ENCODE data around the gene ACTR1A.
"Not testable (repeated sequence)": the region's sequence is repeated elsewhere in the genome, so short reads cannot be mapped to it uniquely, and the experiment has no call there.

The ACTR1A gene

DNA sequence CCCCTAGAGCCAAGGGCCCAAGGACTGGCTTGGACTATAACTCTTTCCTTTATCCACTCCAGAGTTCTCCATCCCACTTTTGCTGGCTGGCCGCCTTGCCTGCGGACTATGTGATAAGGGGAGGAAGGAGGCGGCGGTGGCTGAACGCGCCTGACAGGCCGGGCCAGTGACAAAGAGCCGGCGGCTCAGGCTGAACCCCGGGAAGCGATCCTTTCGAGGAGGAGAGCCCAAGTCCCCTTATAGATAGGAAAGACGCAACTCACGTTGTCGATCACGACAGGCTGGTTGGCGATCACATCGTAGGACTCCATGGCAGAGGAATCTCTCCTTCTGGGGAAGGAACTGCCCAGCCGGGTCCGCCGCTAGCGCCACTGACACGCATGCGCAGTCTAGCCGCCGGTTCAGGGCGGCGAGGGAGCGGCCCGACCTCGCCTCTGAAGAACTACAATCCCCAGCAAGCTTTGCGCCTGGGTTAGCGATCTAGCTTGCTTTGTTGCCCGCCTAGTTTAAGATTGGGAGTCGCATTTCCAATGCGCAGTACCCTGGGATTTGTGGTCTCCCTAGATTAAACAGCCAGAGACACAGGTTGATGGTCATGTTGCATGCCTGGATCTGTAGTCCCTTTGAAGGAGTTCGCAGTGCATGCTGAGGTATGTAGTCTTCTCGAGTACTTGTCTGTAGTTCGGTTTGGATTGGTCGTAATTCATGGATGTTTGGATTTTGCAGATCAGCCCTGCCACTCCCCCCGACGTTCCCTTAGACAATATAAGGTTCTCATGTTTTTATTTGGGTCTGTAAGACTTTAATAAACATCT lies at the start of gene ACTR1A:
TSS of gene ACTR1A (minus strand) at position 376 of the 815 bp plus-strand sequence. CDS start at position 311, 65 bp downstream.
- peak; percentile 86 for DNase-seq

DNA sequence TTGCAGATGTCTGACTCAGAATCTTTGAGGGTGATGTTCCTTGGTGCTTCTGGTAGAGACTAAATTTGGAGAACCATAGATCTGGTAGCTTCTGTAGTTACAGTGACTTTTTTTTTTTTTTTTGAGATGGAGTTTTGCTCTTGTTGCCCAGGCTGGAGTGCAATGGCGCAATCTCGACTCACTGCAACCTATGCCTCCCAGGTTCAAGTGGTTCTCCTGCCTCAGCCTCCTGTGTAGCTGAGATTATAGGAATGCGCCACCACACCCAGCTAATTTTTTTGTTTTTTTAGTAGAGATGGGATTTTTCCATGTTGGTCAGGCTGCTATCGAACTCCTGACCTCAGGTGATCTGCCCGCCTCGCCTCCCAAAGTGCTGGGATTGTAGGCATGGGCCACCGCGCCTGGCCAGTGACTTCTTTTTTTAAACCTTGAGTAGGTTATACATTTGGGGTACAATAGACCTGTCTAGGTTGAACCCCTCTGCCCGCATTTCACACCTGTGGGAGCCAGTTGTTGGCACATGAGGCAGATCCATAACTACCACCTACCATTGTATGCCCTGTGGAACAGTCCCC lies 48.2 kb upstream of the ACTR1A start:
- DNase-seq = no peak

DNA sequence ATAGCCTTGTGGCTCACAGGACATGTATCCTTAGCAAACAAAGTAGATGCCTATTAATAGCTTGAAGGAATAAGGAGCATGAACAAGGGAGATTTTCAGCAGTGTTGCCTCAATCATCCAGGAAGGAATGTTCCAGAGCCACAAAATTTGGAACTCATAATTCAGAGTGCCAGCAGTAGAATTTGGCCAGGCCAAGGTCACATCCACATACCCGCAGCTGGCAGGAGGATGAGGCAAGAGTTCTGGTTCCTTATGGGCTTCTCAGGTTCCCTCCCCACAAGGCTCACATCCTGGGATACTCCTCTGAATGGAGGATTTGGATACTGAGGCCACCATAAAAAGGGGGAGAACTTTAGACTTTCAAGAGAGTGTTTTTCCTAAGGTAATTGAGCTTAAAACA lies 47.0 kb upstream of the ACTR1A start:
- no peak for DNase-seq

DNA sequence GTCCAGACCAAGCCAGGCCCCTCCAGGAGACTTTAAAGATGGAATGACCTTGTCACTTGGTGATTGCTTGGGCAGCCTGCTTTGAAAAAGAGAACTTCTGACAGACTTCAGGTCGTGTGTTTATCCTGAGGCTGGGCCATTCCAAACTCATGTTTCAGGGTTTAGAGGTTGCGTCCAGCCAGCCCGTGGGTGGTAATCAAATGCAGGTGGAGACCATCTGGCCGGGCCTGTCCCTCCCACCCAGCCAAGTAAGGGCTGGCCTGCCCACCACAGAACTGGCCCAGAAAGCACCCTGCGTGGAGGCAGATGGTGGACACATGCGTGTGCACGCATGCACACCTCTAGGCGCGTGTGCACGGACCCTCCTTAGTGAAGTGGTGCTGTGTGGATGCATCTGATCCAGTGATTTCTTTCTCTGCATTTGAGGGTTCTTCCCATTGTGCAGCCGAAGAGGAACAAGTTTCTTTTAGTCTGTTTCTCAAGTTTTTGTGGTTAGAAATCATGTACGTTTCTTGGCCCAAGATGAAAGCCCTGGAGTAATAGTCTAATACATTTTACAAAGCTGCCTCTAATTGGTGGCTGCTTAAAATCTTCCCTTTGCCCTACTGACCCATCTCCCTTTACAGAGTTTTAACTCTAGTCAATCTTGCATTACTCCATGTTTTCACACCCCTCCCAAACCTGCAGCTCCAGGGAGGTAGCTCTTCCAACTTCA lies 44.3 kb upstream of the ACTR1A start:
- DNase-seq = no peak

DNA sequence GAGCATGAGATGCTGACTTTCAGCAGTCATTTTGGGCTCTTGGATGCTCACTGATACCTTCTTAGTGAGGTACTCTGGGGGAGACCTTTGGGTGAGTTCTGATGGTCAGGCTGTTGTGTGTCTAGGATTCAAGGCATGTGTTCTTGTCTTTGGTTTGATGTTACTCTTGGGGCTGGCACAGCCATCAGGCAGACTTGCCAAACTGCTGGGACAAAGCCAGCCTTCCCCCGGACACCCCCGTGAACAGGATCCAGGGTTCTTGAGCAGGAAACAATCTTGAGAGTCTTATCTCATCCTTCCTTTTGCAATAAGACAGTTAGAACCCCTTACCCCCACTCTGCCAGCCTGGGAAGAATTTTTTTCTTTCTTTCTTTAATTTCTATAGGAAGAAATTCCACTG lies 43.5 kb upstream of the ACTR1A start:
- DNase-seq = no peak

DNA sequence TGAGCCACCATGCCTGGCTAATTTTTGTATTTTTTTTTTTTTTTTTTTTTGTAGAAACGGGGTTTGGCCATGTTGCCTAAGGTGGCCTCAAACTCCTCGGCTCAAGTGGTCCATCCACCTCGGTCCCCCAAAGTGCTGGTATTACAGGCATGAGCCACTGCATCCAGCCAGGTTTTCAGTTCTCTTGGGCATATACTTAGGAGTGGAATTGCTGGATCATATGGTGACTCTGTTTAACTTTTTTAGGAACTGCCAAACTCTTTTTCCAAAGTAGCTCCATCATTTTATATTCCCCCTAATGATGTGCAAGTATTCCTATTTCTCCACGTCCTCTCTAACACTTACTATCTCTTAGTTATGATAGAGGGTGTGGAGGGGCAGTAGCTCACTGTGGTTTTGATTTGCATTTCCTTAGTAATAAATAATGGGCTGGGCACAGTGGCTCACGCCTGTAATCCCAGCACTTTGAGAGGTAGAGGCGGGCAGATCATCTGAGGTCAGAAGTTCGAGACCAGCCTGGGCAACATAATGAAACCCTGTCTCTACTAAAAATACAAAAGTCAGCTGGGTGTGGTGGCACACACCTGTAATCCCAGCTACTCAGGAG lies 42.9 kb upstream of the ACTR1A start:
- DNase-seq = no peak

DNA sequence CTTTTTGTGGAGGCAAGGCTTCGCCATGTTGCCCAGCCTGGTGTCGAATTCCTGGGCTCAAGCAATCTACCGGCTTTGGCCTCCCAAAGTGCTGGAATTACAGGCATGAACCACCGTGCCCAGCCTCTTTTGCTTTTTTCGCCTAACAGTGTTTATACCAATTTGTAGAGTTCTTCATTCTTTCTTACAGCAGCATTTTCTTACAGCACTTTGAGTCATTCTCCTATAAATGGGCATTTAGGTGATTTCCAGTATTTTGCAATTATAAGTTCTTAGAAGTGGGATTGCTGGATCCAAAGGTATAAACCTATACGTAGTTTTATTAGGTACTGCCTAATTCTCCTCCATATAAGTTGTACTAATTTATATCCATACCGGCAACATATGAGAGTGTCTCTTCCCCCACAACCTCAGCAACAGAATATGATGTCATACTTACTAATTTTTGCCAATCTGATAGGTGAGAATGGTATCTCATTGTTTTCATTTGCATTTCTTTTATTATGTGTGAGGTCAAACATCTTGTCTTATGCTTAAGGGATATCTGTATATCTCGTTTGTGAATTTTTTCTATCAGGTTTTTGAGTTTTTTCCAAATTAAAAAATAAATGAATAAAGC lies 40.4 kb upstream of the ACTR1A start:
- no peak for DNase-seq

DNA sequence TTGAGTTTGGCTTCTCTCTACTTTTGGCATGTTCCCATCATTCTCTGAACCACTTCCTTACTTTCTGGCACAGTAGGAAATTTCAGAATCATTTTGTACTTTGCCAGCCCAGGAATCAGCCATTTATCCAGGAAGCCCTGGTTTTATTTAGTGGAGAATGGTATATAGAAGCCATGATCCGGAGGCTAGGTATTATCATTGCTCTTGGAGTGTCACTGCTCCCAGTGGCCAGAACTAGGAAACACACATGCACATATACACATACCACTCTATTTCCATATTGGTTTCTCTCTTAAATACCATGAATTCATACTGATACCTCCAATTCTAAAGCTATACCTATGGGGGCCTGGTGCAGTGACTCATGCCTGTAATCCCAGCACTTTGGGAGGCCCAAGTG lies 37.5 kb upstream of the ACTR1A start:
- no peak for DNase-seq

DNA sequence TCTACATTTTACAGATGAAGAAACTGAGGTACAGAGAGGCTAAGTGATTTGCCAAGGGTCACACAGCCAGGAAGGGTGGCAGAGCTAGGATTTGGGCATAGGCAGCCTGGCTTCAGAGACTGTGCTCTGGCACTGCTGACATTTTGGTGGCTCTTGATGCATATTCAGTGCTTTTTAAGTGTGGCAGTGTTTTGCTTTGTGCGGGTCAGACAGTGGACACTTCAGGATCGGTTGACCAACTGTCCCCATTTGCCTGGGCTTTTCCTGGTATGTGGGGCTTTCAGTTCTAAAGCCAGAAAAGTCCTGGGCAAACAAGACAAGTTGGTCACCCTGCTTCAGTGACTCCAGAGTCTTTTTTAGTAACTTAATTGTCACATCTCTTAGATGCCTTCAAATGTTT lies 36.3 kb upstream of the ACTR1A start:
- DNase-seq = no peak

DNA sequence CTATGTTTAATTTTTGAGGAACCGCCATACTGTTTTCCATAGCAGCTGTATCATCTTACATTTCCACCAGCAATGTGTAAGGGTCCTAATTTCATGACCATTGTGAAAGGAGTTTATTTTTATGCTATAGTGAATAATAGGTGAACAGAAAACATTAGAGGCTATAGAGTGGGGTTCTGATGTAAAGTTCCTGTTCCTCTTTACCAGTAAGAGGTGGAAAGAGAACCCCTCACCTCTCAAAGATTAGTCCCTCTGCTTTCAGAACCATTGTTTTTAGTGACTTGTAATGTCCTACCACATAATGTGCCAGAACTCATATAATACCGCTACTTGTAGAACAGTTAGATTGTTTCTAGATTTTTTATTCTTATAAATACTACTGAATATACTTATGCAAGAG lies 35.4 kb upstream of the ACTR1A start:
- no peak for DNase-seq

DNA sequence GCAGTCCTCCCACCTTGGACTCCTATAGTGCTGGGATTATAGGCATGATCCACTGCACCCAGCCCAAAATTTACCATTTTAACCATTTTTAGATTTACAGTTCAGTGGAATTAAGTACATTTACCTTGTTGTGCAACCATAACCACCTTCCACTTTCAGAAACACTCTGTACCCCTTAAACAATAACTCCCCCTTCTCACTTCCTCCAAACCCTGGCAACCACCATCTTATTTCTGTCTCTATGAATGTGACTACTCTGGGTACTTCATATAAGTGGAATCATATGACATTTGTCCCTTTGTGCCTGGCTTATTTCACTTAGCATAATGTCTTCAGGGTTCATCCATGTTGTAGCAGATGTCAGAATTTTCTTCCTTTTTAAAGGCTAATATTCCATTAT lies 34.9 kb upstream of the ACTR1A start:
- no peak for DNase-seq

DNA sequence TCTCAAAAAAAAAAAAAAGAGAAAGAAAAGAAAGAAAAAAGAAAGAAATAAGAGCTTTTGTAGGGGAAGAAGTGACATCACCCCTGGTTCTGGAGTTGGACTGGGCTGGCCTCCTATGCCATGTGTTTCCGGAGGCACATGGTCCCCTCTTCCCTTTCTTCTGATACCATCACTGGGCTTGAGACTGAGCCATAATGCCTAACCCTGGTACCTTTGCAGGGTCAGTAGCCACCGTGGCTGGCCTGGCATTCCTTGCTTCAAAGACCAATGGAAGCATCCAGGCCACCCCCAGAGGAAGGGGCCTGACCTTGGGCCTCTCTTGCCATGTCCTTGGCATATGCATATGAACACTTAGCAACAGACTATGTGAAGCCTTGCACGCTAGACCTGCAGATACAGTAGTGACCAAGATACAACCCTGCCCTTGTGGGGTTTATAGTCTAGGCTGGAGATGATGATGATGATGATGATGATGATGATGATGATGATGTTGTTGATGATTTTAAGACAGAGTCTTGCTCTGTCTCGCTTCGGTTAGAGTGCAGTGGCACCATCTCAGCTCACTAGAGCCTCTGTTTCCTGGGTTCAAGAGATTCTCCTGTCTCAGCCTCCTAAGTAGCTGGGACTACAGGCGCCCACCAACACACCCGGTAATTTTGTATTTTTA lies 33.1 kb upstream of the ACTR1A start:
- DNase-seq = no peak

DNA sequence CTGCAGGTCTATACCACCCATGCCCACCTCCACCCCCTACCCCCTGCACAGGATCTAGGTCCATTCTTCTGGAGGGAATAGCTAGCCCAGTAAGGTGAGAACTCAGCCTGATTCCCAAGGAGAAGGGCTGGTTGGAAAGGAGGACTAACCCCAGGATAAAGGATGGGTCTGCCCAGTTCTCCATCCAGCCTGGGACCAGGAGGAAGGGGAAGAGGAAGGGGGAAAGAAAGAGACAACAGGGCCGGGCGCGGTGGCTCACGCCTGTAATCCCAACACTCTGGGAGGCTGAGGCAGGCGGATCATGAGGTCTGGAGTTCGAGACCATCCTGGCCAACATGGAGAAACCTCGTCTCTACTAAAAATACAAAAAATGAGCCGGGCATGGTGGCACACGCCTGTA lies 32.5 kb upstream of the ACTR1A start:
- not testable (repeated sequence) for DNase-seq

DNA sequence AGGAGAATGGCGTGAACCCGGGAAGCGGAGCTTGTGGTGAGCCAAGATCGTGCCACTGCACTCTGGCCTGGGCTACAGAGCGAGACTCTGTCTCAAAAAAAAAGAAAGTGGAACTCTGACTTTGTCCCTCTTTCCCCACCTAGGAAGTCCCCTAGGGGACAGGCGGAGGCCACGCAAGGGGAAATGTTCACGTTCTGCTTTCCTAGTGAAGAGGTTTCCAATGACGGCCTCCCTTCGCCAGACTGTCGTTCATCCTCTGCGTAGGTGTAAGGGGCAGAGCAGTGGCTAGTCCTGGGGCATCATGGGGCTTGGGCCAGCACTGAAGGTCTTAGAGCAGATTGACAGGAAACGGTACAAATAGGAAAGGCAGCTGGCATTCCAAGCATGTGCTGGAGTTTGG lies 31.8 kb upstream of the ACTR1A start:
- no peak for DNase-seq

DNA sequence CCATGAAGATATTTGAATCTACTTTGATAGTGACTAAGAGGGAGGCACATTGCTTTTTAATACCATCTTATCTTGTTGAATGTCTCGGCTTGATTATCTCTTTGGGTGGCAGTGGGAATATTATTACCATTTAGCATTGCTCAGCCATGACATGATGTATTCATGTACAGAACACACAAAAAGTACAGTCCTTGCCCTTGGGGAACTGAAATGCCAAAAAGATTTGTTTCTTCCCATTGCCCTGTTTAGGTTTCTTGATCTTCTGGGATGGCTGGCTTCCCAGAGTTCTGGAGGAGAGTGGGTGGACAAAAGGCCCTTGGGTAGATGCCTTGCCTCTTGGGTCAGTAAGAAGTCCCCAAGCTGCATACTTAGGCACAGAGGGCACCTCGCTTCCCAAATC lies 25.0 kb upstream of the ACTR1A start:
- no peak for DNase-seq

DNA sequence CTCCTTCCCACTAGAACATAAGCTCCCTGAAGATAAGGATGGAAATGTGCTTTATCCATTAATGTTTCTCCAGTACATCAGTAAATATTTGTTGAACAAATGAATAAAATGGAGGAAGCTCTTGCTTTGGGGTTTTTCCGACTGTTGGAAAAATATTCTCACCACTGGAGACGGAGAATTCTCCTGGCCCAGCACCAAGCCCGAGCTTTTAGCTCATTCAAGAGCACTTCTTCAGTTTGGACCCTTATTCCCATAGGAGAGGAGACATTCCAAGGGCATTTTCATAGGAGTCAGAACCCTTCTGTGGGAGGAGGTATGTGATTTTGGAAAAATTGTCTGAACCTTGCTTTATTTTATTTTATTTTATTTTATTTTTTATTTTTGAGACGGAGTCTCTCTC lies 22.2 kb upstream of the ACTR1A start:
- no peak for DNase-seq

DNA sequence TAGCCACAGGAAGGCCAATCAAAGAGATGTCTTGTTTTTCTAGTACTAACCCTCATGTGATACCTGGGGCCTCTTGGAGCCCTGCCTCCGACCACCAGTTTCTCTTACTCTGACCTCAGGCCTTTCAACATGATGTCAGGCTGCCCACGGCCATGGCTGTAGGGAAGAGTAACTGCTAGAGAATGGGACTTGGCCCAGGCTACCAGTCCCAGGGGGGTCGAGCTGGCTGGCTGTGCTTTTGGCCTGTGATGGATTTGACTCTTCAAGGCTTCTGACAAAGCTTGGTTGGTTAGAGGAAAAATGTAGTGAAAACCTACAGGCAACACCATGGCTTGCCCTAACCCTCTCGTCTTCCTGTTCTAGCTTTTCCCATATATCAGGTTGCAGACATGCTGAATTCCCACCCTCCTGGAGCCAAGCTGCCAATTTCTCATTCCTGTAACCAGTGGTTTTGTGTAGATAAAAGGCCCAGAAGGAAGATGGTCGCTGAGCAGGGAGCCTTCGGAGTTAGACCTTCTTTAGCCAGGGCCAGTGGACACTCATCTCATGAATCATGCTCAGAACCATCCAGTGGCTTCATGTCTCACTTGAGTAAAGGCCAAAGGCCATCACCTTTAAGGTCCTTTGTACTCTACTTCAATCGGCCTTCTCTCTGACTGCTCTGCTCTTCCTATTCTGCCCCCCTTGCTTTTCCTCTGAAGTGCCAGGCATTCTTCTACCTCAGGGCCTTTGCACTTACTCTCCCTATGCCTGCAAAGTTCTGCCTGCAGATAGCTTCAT lies 20.9 kb upstream of the ACTR1A start:
- no peak for DNase-seq

DNA sequence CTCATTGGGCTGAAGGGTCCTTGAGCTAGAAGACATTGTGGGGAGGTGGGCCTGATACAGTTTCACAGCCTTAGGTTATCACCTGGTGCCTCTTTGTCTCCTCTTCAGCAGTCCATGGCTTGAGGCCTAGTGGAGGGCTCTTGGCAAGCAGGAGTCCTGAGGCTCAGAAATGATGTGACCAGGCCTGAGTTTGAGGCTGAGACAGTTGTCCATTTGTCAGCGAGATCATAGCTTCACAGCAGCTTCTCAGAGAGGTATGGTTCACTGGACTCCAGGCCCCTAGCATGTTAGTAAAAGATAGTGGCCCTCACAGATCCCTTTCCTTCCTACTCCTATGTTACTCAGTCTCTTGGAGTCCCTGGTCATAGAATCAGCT lies 20.4 kb upstream of the ACTR1A start:
- DNase-seq = no peak

DNA sequence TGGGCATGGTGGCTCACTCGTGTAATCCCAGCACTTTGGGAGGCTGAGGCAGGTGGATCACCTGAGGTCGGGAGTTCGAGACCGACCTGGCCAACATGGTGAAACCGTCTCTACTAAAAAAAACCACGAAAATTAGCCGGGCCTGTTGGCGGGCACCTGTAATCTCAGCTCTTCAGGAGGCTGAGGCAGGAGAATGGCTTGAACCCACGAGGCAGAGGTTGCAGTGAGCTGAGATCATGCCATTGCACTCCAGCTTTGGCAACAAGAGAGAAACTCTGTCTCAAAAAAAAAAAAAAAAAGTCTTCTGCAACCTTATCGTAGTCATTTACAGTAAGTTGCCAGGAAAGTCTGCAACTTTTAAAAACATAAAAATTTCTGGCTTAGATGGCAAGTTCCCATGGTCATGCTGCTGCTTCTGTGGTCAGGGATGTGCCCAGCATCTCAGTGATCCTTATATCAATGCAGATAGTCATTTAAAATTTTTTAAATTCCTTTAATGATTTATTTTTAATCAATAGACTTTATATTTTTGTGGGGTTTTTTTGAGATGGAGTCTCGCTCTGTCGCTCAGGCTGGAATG lies 16.8 kb upstream of the ACTR1A start:
- DNase-seq = no peak

DNA sequence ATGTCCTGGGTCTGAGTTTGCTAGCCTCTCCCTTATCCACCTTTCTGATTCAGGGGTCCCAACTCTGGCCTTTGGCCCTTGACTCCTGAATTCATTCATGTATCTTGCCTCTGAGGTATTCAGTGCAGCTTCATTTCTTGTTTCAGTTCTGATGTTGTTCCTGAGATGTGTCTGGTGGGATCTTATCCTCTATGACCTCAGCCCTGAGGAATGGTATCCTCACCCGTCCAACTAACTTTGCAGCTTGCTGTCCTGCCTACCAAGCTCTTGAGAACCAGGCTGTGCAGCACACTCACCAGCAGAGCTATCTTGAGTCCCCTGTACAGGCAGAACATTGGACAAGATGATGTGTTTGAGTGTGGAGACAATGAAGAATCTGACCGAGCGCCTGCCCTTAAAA lies 15.0 kb upstream of the ACTR1A start:
- no peak for DNase-seq

DNA sequence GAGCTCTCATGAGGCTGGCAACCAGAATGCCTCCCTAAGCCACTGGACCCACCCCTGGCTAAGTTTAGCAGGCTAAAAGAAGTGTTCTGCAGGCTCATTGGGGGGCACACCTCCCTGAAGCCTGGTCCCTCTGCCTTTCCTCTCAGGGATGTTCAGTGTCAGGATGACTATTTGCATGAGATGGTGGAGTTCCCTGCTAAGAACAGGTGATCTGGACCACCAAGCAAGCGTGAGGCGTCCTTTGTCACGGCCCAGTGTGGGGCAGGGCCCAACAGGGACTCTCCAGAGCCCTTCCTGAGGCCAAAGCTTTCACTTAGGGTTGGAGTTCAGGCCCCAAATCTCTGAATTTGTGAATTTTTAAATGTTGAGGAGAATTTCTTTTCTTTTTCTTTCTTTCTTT lies 13.2 kb upstream of the ACTR1A start:
- DNase-seq = no peak
